Neural cell (in vitro differentiated cells): ENCODE data around the gene ENDOD1. TPM values are rescaled to one million over a fixed set of nuclear protein-coding genes. Genes with fewer than 3 reads are reported as not detected.

Experiments used
- H2AFZ ChIP-seq: fragments of 200-600, 300-800 bp; sonication (generic), shearing (Covaris generic); 2 replicates; pipeline ENCODE4 v1.6.0; 2014; ENCODE audit warnings: low read depth, mild to moderate bottlenecking, antibody characterized with exemption, low read length, moderate library complexity
- H3F3A ChIP-seq: fragments of 200-600 bp; shearing (Covaris generic); 2 replicates; pipeline ENCODE4 v1.6.1; 2016; ENCODE audit warnings: mild to moderate bottlenecking, moderate library complexity, mixed read lengths, antibody characterized with exemption, low read length; ENCODE audit not compliant: insufficient read depth, poor library complexity, severe bottlenecking
- H3K27ac ChIP-seq: fragments of 200-600, 300-800 bp; sonication (generic), shearing (Covaris generic); 2 replicates; pipeline ENCODE4 v1.5.1; 2014; ENCODE audit warnings: mild to moderate bottlenecking, low read length, moderate library complexity
- H3K27me3 ChIP-seq: fragments of 300-800, 200-600 bp; sonication (generic), shearing (Covaris generic); 2 replicates; pipeline ENCODE4 v1.6.0; 2014; ENCODE audit warnings: mild to moderate bottlenecking, low read depth, low read length, moderate library complexity; ENCODE audit not compliant: insufficient read depth
- H3K36me3 ChIP-seq: fragments of 300-800, 200-600 bp; sonication (generic), shearing (Covaris generic); 2 replicates; pipeline ENCODE4 v1.5.1; 2014; ENCODE audit warnings: mild to moderate bottlenecking, antibody characterized with exemption, low read length, moderate library complexity; ENCODE audit not compliant: insufficient read depth
- H3K4me2 ChIP-seq: fragments of 300-800, 200-600 bp; sonication (generic), shearing (Covaris generic); 2 replicates; pipeline ENCODE4 v1.6.0; 2014; ENCODE audit warnings: mild to moderate bottlenecking, low read length
- H3K4me3 ChIP-seq: fragments of 300-800, 200-600 bp; sonication (generic), shearing (Covaris generic); 2 replicates; pipeline ENCODE4 v1.5.1; 2014; ENCODE audit warnings: mild to moderate bottlenecking, low read length, moderate library complexity
- H3K79me2 ChIP-seq: fragments of 200-600 bp; shearing (Covaris generic); replicated peaks from 2 replicates; pipeline ENCODE4 v1.6.0; 2014; ENCODE audit warnings: mild to moderate bottlenecking, low read length, moderate library complexity; ENCODE audit not compliant: insufficient read depth
- H3K9ac ChIP-seq: fragments of 300-800, 200-600 bp; sonication (generic), shearing (Covaris generic); 2 replicates; pipeline ENCODE4 v1.6.1; 2016; ENCODE audit warnings: mild to moderate bottlenecking, low read length, mixed read lengths
- H3K9me2 ChIP-seq: fragments of 200-600 bp; shearing (Covaris generic); 2 replicates; pipeline ENCODE4 v1.6.1; 2016; ENCODE audit warnings: mild to moderate bottlenecking, low read length, mixed read lengths; ENCODE audit not compliant: insufficient read depth
- H3K9me3 ChIP-seq: fragments of 200-600, 300-800 bp; sonication (generic), shearing (Covaris generic); 2 replicates; pipeline ENCODE4 v1.6.1; 2016; ENCODE audit warnings: mild to moderate bottlenecking, mixed run types, low read length, moderate library complexity, mixed read lengths
- H4K20me1 ChIP-seq: fragments of 200-600 bp; shearing (Covaris generic); 2 replicates; pipeline ENCODE4 v1.6.1; 2016; ENCODE audit warnings: mild to moderate bottlenecking, mixed run types; ENCODE audit not compliant: insufficient read depth
- EP300 ChIP-seq: fragments of 450-650 bp; conservative IDR thresholded peaks from 2 replicates; pipeline ENCODE4 v1.6.1; 2014; ENCODE audit warnings: antibody characterized with exemption, mild to moderate bottlenecking, moderate library complexity; ENCODE audit not compliant: poor library complexity, severe bottlenecking
- EZH2 ChIP-seq: fragments of 200-600, 300-800 bp; shearing (Covaris generic), sonication (generic); IDR thresholded peaks from 2 replicates; pipeline ENCODE4 v1.6.1; 2014; ENCODE audit warnings: antibody characterized with exemption, low read length, borderline replicate concordance, mild to moderate bottlenecking; ENCODE audit not compliant: insufficient read depth, poor library complexity, severe bottlenecking
- MXI1 ChIP-seq: fragments of 450-650 bp; conservative IDR thresholded peaks from 2 replicates; pipeline ENCODE4 v1.6.1; 2014; ENCODE audit warnings: antibody characterized with exemption, mild to moderate bottlenecking; ENCODE audit not compliant: poor library complexity, severe bottlenecking
- POLR2AphosphoS5 ChIP-seq: IDR thresholded peaks from 2 replicates; pipeline ENCODE4 v1.6.1; 2012
- RAD21 ChIP-seq: fragments of 450-650 bp; conservative IDR thresholded peaks from 2 replicates; pipeline ENCODE4 v1.6.1; 2014; ENCODE audit warnings: antibody characterized with exemption, mild to moderate bottlenecking, moderate library complexity
- SMC3 ChIP-seq: fragments of 450-650 bp; conservative IDR thresholded peaks from 2 replicates; pipeline ENCODE4 v1.6.1; 2014; ENCODE audit warnings: antibody characterized with exemption, mild to moderate bottlenecking, moderate library complexity; ENCODE audit not compliant: poor library complexity
- TAF1 ChIP-seq: IDR thresholded peaks from 2 replicates; pipeline ENCODE4 v1.6.1; 2012; ENCODE audit warnings: low read depth
- polyA plus RNA-seq: library from polyadenylated mRNA; depleted of rRNA; stranded (reverse); fragments of >200 nt; gene quantifications from 2 replicates; pipeline ENCODE4 v1.2.3, GENCODE V29; 2014
- TF ChIP-seq, protein P1 (sequence below): IDR thresholded peaks from 2 replicates; pipeline ENCODE4 v1.6.1; 2012; ENCODE audit warnings: borderline replicate concordance
- TF ChIP-seq, protein P2 (sequence below): fragments of 450-650 bp; IDR thresholded peaks from 2 replicates; pipeline ENCODE4 v1.5.1; 2014; ENCODE audit warnings: antibody characterized with exemption, mild to moderate bottlenecking, moderate library complexity; ENCODE audit not compliant: poor library complexity, severe bottlenecking

The ENDOD1 gene
- polyA plus RNA-seq, 1 donor from 2014 or later = 4.9 TPM

DNA sequence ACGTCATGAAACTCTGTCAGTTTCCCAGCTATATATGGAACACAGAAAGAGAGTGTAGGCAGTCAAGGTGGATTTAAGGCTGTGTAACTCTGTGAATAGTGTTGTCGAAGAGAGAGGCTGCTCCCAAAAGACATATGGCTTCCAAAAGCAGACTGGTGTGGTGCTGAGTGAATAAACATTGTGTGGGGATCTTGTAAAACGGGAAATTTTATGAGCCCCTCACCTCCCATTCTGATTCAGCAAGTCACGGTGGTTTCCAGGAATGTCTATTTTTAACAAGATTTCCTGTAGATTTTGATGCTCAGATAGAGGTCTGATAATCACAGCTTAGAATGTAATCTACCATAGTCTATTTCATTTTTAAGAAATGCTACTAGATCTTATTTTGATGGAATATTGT, 73.5 kb downstream of the ENDOD1 start:
- TF ChIP-seq TAF1 (no peak), EZH2 (no peak), EP300 (no peak), POLR2AphosphoS5 (no peak), RAD21 (no peak), SMC3 (no peak), MXI1 (no peak)
- TF ChIP-seq, protein P1, sequence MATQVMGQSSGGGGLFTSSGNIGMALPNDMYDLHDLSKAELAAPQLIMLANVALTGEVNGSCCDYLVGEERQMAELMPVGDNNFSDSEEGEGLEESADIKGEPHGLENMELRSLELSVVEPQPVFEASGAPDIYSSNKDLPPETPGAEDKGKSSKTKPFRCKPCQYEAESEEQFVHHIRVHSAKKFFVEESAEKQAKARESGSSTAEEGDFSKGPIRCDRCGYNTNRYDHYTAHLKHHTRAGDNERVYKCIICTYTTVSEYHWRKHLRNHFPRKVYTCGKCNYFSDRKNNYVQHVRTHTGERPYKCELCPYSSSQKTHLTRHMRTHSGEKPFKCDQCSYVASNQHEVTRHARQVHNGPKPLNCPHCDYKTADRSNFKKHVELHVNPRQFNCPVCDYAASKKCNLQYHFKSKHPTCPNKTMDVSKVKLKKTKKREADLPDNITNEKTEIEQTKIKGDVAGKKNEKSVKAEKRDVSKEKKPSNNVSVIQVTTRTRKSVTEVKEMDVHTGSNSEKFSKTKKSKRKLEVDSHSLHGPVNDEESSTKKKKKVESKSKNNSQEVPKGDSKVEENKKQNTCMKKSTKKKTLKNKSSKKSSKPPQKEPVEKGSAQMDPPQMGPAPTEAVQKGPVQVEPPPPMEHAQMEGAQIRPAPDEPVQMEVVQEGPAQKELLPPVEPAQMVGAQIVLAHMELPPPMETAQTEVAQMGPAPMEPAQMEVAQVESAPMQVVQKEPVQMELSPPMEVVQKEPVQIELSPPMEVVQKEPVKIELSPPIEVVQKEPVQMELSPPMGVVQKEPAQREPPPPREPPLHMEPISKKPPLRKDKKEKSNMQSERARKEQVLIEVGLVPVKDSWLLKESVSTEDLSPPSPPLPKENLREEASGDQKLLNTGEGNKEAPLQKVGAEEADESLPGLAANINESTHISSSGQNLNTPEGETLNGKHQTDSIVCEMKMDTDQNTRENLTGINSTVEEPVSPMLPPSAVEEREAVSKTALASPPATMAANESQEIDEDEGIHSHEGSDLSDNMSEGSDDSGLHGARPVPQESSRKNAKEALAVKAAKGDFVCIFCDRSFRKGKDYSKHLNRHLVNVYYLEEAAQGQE = no peak
- TF ChIP-seq, protein P2, sequence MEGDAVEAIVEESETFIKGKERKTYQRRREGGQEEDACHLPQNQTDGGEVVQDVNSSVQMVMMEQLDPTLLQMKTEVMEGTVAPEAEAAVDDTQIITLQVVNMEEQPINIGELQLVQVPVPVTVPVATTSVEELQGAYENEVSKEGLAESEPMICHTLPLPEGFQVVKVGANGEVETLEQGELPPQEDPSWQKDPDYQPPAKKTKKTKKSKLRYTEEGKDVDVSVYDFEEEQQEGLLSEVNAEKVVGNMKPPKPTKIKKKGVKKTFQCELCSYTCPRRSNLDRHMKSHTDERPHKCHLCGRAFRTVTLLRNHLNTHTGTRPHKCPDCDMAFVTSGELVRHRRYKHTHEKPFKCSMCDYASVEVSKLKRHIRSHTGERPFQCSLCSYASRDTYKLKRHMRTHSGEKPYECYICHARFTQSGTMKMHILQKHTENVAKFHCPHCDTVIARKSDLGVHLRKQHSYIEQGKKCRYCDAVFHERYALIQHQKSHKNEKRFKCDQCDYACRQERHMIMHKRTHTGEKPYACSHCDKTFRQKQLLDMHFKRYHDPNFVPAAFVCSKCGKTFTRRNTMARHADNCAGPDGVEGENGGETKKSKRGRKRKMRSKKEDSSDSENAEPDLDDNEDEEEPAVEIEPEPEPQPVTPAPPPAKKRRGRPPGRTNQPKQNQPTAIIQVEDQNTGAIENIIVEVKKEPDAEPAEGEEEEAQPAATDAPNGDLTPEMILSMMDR = no peak
- Histone ChIP-seq H3K4me2 (no peak overlapping the region), H3K4me3 (no peak overlapping the region), H3K27ac (no peak overlapping the region), H3F3A (no peaks in the 10 kb centered on the region), H3K9me2 (no peaks in the 10 kb centered on the region), H3K9ac (no peak overlapping the region), H3K36me3 (no peaks in the 10 kb centered on the region), H3K79me2 (no peaks in the 10 kb centered on the region), H4K20me1 (no peaks in the 10 kb centered on the region), H3K9me3 (no peaks in the 10 kb centered on the region), H2AFZ (no peak overlapping the region), H3K27me3 (no peaks in the 10 kb centered on the region)

DNA sequence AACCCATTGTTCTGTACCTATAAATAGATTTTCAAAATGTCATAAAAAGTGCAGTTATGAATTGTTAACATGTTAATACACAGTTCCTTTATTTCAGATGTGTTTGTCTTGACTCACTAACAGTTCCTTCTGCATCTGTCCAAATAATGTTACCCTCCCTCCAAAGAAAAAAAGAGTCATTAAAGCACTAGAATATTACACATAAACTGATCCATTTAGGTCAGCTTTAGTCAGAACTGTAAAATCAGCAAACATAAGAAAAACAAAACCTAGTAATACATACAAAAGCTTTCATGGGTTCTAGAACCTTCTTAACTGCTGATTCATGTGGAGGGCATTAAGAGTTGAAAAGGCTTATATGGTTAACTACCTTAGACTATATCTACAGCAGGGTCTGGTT, 76.0 kb downstream of the ENDOD1 start:
- no peaks in the 10 kb centered on the region for H3K27me3 ChIP-seq
- H3K9ac ChIP-seq = no peak overlapping the region
- H3F3A ChIP-seq = no peaks in the 10 kb centered on the region
- H2AFZ ChIP-seq = no peak overlapping the region
- H3K79me2 ChIP-seq = no peaks in the 10 kb centered on the region
- H3K4me3 ChIP-seq = no peak overlapping the region
- H3K9me3 ChIP-seq = no peaks in the 10 kb centered on the region
- H4K20me1 ChIP-seq = no peaks in the 10 kb centered on the region
- H3K27ac ChIP-seq = no peak overlapping the region
- H3K9me2 ChIP-seq = no peaks in the 10 kb centered on the region
- TF ChIP-seq SMC3 (no peak), EP300 (no peak)
- no peak overlapping the region for H3K4me2 ChIP-seq
- H3K36me3 ChIP-seq = no peaks in the 10 kb centered on the region

DNA sequence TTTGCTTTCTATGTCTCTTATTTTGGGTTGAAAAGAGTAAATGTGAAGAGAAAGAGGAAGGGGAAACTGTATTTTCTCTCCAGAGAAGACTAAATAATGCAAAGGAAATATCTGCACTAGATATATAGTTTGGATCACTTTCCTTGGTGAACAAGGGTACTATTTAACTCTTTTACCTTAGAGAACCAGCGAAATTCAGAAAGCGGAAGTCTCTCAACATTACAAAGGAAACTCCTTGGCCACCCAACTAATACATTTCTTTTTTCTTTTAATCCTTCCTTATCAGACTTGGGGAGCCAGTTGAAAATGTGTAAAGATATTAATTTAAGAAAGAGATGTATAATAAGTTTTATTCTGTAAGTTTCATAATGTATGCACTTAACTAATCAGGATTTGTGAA, 77.1 kb downstream of the ENDOD1 start:
- H3K4me3 ChIP-seq = no peak overlapping the region
- no peaks in the 10 kb centered on the region for H4K20me1 ChIP-seq
- no peak overlapping the region for H2AFZ ChIP-seq
- H3K9me3 ChIP-seq = no peaks in the 10 kb centered on the region
- no peaks in the 10 kb centered on the region for H3K36me3 ChIP-seq
- TF ChIP-seq MXI1 = no peak
- no peak overlapping the region for H3K4me2 ChIP-seq
- H3K79me2 ChIP-seq = no peaks in the 10 kb centered on the region
- no peak overlapping the region for H3K9ac ChIP-seq
- no peaks in the 10 kb centered on the region for H3K27me3 ChIP-seq
- H3F3A ChIP-seq = no peaks in the 10 kb centered on the region
- no peaks in the 10 kb centered on the region for H3K9me2 ChIP-seq
- H3K27ac ChIP-seq = no peak overlapping the region
